ENCODE results near the gene CLTCL1. TPM values are rescaled to one million over a fixed set of nuclear protein-coding genes. Genes with fewer than 3 reads are reported as not detected.
A peak's percentile ranks its signal among the peaks of the same experiment; 100 is the strongest.

CLTCL1 gene
- total and polyA plus RNA-seq, 9 of the 15 experiments (the other 6 are each of a cell fraction or from before 2014, with no cell fraction given) = 1.1 to 11.7 (median 5.0) TPM

DNA sequence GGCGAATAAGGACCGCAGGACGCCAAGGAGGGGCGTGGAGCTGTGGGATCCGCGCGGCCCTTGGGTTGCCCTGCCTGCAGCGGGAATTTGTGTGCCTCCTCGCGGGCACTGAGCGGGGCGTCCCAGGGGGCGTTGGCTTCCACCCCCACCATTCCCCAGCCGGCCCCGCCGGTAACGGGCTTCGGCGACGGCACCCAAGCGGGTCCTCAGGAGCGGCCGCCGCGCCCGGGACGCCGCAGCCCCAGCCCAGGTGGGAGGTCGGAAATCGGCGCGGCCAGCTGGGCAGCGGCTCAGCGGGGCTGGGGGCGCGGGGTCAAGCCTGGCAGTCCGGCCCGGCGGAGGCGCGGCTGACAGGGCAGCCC is 320 bp downstream of the CLTCL1 start (continued):
- TF ChIP-seq, protein P1, sequence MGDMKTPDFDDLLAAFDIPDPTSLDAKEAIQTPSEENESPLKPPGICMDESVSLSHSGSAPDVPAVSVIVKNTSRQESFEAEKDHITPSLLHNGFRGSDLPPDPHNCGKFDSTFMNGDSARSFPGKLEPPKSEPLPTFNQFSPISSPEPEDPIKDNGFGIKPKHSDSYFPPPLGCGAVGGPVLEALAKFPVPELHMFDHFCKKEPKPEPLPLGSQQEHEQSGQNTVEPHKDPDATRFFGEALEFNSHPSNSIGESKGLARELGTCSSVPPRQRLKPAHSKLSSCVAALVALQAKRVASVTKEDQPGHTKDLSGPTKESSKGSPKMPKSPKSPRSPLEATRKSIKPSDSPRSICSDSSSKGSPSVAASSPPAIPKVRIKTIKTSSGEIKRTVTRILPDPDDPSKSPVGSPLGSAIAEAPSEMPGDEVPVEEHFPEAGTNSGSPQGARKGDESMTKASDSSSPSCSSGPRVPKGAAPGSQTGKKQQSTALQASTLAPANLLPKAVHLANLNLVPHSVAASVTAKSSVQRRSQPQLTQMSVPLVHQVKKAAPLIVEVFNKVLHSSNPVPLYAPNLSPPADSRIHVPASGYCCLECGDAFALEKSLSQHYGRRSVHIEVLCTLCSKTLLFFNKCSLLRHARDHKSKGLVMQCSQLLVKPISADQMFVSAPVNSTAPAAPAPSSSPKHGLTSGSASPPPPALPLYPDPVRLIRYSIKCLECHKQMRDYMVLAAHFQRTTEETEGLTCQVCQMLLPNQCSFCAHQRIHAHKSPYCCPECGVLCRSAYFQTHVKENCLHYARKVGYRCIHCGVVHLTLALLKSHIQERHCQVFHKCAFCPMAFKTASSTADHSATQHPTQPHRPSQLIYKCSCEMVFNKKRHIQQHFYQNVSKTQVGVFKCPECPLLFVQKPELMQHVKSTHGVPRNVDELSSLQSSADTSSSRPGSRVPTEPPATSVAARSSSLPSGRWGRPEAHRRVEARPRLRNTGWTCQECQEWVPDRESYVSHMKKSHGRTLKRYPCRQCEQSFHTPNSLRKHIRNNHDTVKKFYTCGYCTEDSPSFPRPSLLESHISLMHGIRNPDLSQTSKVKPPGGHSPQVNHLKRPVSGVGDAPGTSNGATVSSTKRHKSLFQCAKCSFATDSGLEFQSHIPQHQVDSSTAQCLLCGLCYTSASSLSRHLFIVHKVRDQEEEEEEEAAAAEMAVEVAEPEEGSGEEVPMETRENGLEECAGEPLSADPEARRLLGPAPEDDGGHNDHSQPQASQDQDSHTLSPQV (IDR thresholded peaks at IDR 0.05) = peak; percentile 61; the same call in 1 of the 2 replicates
- TF ChIP-seq LEF1 (IDR thresholded peaks at IDR 0.05) (no peak), STAT5A (IDR thresholded peaks at IDR 0.05; ENCODE audit: borderline replicate concordance, low read length) (no peak), CEBPG (CRISPR knock-in tag; IDR thresholded peaks at IDR 0.05) (no peak), CEBPG (tag; conservative IDR thresholded peaks at IDR 0.05 in 1 of 2, IDR thresholded peaks at IDR 0.05 in 1 of 2) (no peak), NFE2L1 (tag; IDR thresholded peaks at IDR 0.05; ENCODE audit: borderline replicate concordance, low read depth) (no peak), SAFB (IDR thresholded peaks at IDR 0.05; ENCODE audit: borderline replicate concordance, low read depth, low read length) (peak; percentile 34; the same call in 1 of the 2 replicates), NR1H2 (CRISPR knock-in tag; IDR thresholded peaks at IDR 0.05) (no peak), ZNF561 (CRISPR knock-in tag; conservative IDR thresholded peaks at IDR 0.05) (no peak), TEAD2 (tag; IDR thresholded peaks at IDR 0.05) (no peak), POLR2B (IDR thresholded peaks at IDR 0.05; ENCODE audit: low read depth, partially characterized antibody) (no peak), NFXL1 (CRISPR knock-in tag; IDR thresholded peaks at IDR 0.05) (no peak), POLR3G (IDR thresholded peaks at IDR 0.05; ENCODE audit: extremely low read depth, insufficient read length, insufficient replicate concordance) (no peak), FIP1L1 (IDR thresholded peaks at IDR 0.05; ENCODE audit: low read depth, low read length, poor library complexity, severe bottlenecking) (no peak), ZNF445 (CRISPR knock-in tag; IDR thresholded peaks at IDR 0.05; ENCODE audit: low read depth) (no peak), TCF7L2 (IDR thresholded peaks at IDR 0.05; ENCODE audit: low read depth, low read length) (no peak)
- TF ChIP-seq, protein P2, sequence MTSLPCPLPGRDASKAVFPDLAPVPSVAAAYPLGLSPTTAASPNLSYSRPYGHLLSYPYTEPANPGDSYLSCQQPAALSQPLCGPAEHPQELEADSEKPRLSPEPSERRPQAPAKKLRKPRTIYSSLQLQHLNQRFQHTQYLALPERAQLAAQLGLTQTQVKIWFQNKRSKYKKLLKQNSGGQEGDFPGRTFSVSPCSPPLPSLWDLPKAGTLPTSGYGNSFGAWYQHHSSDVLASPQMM (CRISPR knock-in tag; IDR thresholded peaks at IDR 0.05) = no peak
- TF ChIP-seq, protein P3, sequence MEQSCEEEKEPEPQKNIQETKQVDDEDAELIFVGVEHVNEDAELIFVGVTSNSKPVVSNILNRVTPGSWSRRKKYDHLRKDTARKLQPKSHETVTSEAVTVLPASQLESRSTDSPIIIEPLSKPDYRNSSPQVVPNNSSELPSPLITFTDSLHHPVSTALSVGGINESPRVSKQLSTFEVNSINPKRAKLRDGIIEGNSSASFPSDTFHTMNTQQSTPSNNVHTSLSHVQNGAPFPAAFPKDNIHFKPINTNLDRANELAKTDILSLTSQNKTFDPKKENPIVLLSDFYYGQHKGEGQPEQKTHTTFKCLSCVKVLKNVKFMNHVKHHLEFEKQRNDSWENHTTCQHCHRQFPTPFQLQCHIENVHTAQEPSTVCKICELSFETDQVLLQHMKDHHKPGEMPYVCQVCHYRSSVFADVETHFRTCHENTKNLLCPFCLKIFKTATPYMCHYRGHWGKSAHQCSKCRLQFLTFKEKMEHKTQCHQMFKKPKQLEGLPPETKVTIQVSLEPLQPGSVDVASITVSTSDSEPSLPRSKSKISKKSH (CRISPR knock-in tag; IDR thresholded peaks at IDR 0.05) = peak; percentile 81; the same call in 1 of the 2 replicates
- TF ChIP-seq, protein P4, sequence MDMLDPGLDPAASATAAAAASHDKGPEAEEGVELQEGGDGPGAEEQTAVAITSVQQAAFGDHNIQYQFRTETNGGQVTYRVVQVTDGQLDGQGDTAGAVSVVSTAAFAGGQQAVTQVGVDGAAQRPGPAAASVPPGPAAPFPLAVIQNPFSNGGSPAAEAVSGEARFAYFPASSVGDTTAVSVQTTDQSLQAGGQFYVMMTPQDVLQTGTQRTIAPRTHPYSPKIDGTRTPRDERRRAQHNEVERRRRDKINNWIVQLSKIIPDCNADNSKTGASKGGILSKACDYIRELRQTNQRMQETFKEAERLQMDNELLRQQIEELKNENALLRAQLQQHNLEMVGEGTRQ (CRISPR knock-in tag; IDR thresholded peaks at IDR 0.05) = no peak
- TF ChIP-seq, protein P5, sequence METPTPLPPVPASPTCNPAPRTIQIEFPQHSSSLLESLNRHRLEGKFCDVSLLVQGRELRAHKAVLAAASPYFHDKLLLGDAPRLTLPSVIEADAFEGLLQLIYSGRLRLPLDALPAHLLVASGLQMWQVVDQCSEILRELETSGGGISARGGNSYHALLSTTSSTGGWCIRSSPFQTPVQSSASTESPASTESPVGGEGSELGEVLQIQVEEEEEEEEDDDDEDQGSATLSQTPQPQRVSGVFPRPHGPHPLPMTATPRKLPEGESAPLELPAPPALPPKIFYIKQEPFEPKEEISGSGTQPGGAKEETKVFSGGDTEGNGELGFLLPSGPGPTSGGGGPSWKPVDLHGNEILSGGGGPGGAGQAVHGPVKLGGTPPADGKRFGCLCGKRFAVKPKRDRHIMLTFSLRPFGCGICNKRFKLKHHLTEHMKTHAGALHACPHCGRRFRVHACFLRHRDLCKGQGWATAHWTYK (CRISPR knock-in tag; IDR thresholded peaks at IDR 0.05) = peak; percentile 91; the same call in 1 of the 2 replicates
